ENCODE data around the gene FOXD4L1.
A peak's percentile ranks its signal among the peaks of the same experiment; 100 is the strongest.
"Not testable (repeated sequence)": the region's sequence is repeated elsewhere in the genome, so short reads cannot be mapped to it uniquely, and the experiment has no call there.

The FOXD4L1 gene

GRCh38 chr2:113511859-113512258, 13.4 kb downstream of the FOXD4L1 start:
- H3K4me1 ChIP-seq; DNase-seq; H3K27me3 ChIP-seq; H3K4me3 ChIP-seq (ENCODE audit: low read depth, low read length); H3K9me3 ChIP-seq; H3K36me3 ChIP-seq: not testable (repeated sequence)

- H3K4me1 ChIP-seq; H3K27me3 ChIP-seq; H3K36me3 ChIP-seq; H3K4me3 ChIP-seq (ENCODE audit: low read depth, low read length); DNase-seq; H3K9me3 ChIP-seq: not testable (repeated sequence)
These were observed 17.0 kb downstream of the FOXD4L1 start for GRCh38 chr2:113515457-113515856.

- not testable (repeated sequence) for H3K27me3 ChIP-seq; H3K36me3 ChIP-seq; H3K9me3 ChIP-seq; H3K4me3 ChIP-seq (ENCODE audit: low read depth, low read length); DNase-seq; H3K4me1 ChIP-seq
These were observed 17.5 kb downstream of the FOXD4L1 start for GRCh38 chr2:113515995-113516394.

DNA sequence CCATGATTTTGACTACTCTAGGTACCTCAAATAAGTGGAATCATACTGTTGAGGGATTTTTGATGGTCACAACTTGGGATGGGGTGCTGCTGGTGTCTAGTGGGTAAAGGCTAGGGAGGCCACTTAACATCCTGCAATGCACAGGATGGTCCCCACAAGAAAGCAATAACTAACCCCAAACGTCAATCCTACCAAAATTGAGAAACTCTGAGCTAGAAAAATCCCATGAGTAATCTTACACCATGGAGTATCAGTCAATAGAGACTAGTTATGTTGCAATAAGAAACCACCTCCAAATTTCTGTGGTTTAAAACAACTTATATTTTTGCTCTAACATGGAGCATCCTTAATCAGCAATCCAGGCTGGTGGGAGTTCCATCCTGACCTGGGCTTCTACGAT, 18.6 kb downstream of the FOXD4L1 start:
- not testable (repeated sequence) for DNase-seq; H3K36me3 ChIP-seq; H3K9me3 ChIP-seq; H3K4me1 ChIP-seq; H3K4me3 ChIP-seq (ENCODE audit: low read depth, low read length); H3K27me3 ChIP-seq

- not testable (repeated sequence) for H3K9me3 ChIP-seq; H3K4me1 ChIP-seq; DNase-seq; H3K36me3 ChIP-seq; H3K27me3 ChIP-seq; H3K4me3 ChIP-seq (ENCODE audit: low read depth, low read length)
These were observed 22.4 kb downstream of the FOXD4L1 start for GRCh38 chr2:113520837-113521236.

- not testable (repeated sequence) for H3K36me3 ChIP-seq; H3K9me3 ChIP-seq; DNase-seq; H3K27me3 ChIP-seq; H3K4me1 ChIP-seq; H3K4me3 ChIP-seq (ENCODE audit: low read depth, low read length)
These were observed 23.0 kb downstream of the FOXD4L1 start for GRCh38 chr2:113521492-113521891.

GRCh38 chr2:113524986-113525385, 26.5 kb downstream of the FOXD4L1 start:
- H3K4me1 ChIP-seq; DNase-seq; H3K4me3 ChIP-seq (ENCODE audit: low read depth, low read length); H3K36me3 ChIP-seq; H3K27me3 ChIP-seq; H3K9me3 ChIP-seq: not testable (repeated sequence)

DNA sequence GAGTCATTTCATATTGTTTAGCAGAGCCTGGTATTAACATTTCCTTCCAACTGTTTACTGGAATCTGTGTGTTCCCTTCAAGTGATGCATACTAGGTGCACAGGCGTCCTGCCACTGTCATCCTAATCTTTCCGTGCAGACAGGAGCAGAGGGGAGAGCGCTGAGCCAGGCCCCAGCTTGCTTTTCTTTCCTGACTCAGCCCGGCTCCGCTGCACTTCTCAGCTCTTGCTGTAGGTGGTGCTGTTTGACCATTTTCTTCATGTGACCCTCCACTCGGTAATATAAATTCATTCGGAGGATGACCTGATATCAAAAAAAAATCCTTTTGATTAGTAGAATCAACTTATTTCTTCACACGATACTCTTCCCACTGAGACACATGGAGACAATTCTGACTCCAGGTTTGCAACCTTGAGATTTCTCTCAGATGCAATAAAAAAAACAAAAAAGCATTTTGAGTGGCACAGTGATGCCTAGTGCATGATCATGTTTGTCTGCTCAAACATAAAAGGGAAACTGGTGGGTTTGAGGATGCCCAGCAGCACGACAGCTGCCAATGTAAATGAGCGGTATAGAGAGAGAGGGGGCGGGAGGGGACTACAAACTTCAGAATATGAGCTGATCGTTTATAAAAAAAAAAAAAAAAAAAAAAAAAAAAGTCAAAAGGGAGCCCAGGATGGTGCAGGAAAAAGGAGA, 29.0 kb downstream of the FOXD4L1 start:
- H3K4me1 ChIP-seq; H3K4me3 ChIP-seq (ENCODE audit: low read depth, low read length); DNase-seq; H3K27me3 ChIP-seq; H3K36me3 ChIP-seq; H3K9me3 ChIP-seq: not testable (repeated sequence)

DNA sequence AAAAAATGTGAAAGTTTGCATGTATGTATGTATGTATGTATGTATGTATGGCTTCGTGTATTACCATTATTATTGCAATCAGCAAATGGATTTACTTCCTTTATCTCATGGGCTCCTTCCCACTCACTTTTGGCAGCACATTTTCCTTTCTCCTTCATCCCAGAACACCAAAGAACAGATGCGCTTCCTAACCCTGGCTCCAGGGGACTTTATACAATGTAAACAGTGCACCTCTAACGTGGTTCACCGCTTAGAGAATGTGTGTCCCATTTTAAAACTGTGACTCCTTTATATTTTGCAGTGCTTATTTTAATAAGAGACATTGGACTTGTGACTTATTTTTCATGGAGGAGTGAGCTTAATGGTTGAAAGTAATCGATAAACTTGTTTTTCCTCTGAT, 29.7 kb downstream of the FOXD4L1 start:
- H3K9me3 ChIP-seq; H3K36me3 ChIP-seq; DNase-seq; H3K27me3 ChIP-seq; H3K4me1 ChIP-seq; H3K4me3 ChIP-seq (ENCODE audit: low read depth, low read length): not testable (repeated sequence)

GRCh38 chr2:113528904-113529303, 30.4 kb downstream of the FOXD4L1 start:
- not testable (repeated sequence) for H3K9me3 ChIP-seq; H3K4me1 ChIP-seq; H3K36me3 ChIP-seq; DNase-seq; H3K4me3 ChIP-seq (ENCODE audit: low read depth, low read length); H3K27me3 ChIP-seq

DNA sequence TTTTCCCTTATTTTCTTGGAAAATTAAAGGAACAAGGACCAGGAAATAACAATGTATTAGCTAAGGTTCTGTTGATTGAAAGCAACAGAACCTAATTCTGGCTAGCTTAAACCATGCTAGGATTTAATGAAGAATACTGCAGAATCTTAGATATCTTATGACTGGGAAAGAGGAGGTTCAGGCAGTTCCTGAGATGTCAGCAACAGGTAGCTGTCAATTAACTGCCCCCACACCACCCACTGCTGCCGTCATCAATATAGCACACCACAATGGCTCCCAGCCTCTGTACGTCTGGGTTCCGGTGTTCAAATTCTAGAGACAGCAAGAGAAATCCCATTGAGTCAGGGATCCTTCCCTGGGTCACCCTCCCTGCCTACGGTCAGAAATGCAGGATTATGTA, 34.5 kb downstream of the FOXD4L1 start:
- H3K4me3 ChIP-seq (ENCODE audit: low read depth, low read length); H3K9me3 ChIP-seq; H3K36me3 ChIP-seq; H3K27me3 ChIP-seq; DNase-seq; H3K4me1 ChIP-seq: not testable (repeated sequence)

DNA sequence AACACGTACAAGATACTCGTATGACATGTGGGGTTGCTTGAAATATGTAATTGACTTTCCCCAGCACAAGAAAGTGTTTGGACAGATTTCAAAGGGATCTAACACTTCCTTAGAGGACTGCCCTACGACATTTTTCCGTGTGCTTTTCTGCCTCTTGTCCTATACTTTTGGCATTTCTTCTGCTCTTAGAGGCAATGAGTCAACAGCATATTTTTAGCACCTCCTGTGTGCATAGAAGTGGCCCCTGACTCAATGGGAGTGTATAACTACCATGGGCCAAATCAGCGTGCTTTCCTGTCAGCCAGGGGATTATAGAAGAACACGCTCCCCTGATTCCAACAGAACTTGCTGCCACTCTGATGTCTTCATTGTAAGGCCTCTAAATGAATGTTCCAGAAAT, 38.1 kb downstream of the FOXD4L1 start:
- H3K27me3 ChIP-seq; H3K36me3 ChIP-seq; H3K4me1 ChIP-seq; H3K4me3 ChIP-seq (ENCODE audit: low read depth, low read length); H3K9me3 ChIP-seq; DNase-seq: not testable (repeated sequence)

- not testable (repeated sequence) for H3K4me3 ChIP-seq (ENCODE audit: low read depth, low read length); DNase-seq; H3K4me1 ChIP-seq; H3K9me3 ChIP-seq; H3K36me3 ChIP-seq; H3K27me3 ChIP-seq
These were observed 42.4 kb downstream of the FOXD4L1 start for GRCh38 chr2:113540834-113541203.

GRCh38 chr2:113541204-113541975, 42.9 kb downstream of the FOXD4L1 start:
- H3K9me3 ChIP-seq; H3K4me3 ChIP-seq (ENCODE audit: low read depth, low read length); H3K4me1 ChIP-seq; H3K27me3 ChIP-seq; H3K36me3 ChIP-seq: not testable (repeated sequence)
- DNase-seq, result peak; percentile 3

DNA sequence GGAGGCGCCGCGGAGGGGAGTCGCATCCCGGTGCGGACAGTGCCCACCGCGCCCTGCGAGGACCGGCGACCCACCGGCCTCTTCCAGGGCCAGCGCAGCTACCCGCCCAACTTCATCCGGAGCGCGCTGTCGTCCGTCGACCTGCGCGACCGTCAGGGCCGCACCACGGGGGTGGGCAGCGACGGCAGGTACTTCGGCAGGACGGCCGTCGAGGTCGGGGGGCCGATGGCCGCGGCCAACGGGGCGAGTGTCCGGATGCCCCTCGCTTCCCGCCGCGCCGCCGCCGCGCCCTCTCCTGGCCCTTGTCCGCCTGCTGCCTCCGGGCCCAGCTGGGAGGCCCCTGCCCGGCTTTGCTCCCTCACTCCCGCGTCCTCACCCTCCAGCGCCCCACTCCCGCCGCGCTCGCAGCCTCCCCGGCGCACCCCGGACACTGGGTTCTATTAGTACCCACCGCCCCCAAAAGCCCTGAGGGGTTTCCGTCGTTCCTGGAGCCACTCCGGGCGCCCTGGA, 43.6 kb downstream of the FOXD4L1 start:
- not testable (repeated sequence) for H3K4me3 ChIP-seq (ENCODE audit: low read depth, low read length); H3K27me3 ChIP-seq; H3K9me3 ChIP-seq; H3K4me1 ChIP-seq; H3K36me3 ChIP-seq
- DNase-seq, result peak; percentile 1

DNA sequence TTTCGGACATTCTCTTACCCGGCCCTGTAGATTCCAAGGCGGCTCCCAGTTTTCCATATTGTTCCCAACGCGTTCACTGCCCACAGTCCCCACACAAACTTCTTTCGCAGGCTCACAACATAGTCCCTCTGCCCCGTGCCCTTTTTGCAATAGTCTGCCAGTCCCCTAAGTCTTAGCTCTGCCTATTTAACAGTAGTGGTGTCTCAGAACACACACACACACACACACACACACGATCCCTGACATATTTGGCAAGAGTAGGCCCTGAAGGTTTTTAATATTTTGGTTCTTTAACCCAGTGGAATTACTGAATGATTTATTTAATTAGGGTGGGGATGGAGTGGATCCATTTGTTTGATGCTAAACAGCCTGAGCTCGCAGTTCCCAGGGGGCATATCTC, 44.1 kb downstream of the FOXD4L1 start:
- H3K9me3 ChIP-seq; H3K36me3 ChIP-seq; H3K27me3 ChIP-seq; H3K4me3 ChIP-seq (ENCODE audit: low read depth, low read length); H3K4me1 ChIP-seq: not testable (repeated sequence)
- DNase-seq, result peak; percentile 2

All from BE2C (cell line).